Coronary artery (tissue), 2 donors: ENCODE results near the gene HDGFL3.
"Not testable (repeated sequence)": the region's sequence is repeated elsewhere in the genome, so short reads cannot be mapped to it uniquely, and the experiment has no call there.

Experiments
- DNase-seq: peaks from one replicate; pipeline ENCODE4 v3.0.0-alpha.2; 2017; ENCODE audit warnings: low spot score
- H3K27ac ChIP-seq, 2 donors: fragments of 200-600 bp; sonication (generic); one replicate each; pipeline ENCODE4 v1.5.1; 2016 to 2019
- H3K4me3 ChIP-seq: fragments of 200-600 bp; sonication (generic); 2 replicates; pipeline ENCODE4 v1.5.1; 2016; ENCODE audit warnings: mild to moderate bottlenecking, moderate library complexity
- CTCF ChIP-seq: fragments of 200-600 bp; sonication (generic); IDR thresholded peaks from one replicate; pipeline ENCODE4 v1.5.1; 2019; ENCODE audit warnings: antibody characterized with exemption

The HDGFL3 gene

DNA sequence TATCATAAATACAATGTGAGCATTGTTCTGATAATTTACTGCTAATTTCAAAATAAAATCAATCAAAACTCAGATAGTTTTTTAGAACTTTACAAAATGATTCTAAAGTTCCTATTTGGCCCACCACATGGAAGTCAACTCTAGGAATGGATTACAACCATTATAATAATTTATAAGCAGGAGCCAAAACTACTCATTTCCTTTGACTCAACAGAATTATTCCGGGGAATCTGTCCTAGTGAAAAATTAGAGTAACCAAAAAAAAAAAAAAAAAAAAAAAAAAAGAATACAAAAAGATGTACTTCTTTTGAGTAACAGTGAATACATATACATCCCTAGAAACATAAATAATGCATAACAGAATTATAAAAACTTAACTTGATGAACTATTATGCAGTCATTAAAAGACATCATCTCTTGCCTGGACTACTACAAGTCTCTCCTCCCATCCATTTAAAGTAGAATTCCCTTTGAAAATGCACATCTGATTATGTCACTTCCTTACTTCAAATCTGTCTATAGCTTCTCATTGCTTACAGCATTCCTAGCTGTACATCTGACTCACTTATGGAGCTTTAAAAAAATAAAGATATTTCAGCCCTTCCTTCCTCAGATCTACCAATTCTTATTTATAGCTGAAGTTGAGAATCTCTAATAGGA, 43.4 kb downstream of the HDGFL3 start:
- TF ChIP-seq CTCF: no peak
- Histone ChIP-seq H3K4me3 (no peak overlapping the region), H3K27ac (no peak overlapping the region)
- DNase-seq: no peak

DNA sequence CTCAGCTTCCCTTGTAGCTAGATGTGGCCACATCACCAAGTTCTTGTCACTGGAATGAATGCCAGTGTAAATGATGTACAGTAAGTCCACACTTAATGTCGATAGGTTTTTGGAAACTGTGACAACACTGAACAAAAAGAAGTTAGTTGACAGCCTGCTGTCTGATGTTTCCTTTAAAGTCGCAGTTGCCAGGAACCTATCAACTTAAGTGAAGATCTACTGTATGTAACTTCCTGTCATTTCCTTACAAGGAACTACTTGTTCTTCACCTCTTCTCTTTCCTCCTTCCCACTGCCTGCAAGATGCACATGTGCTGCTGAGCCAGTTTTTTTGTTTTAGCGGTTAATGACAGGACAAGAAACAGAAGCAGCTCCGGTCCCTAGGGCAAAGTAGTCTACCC, 44.6 kb downstream of the HDGFL3 start:
- TF ChIP-seq CTCF: no peak
- H3K4me3 ChIP-seq: no peak overlapping the region
- no peak overlapping the region for H3K27ac ChIP-seq
- no peak for DNase-seq

GRCh38 chr15:83160741-83161140, 46.9 kb downstream of the HDGFL3 start:
- no peak for TF ChIP-seq CTCF
- Histone ChIP-seq H3K4me3 (no peak overlapping the region), H3K27ac (no peak overlapping the region)
- no peak for DNase-seq

GRCh38 chr15:83158393-83158792, 49.2 kb downstream of the HDGFL3 start:
- Histone ChIP-seq H3K4me3 (no peak overlapping the region), H3K27ac (no peak overlapping the region)
- no peak for TF ChIP-seq CTCF
- DNase-seq: no peak

DNA sequence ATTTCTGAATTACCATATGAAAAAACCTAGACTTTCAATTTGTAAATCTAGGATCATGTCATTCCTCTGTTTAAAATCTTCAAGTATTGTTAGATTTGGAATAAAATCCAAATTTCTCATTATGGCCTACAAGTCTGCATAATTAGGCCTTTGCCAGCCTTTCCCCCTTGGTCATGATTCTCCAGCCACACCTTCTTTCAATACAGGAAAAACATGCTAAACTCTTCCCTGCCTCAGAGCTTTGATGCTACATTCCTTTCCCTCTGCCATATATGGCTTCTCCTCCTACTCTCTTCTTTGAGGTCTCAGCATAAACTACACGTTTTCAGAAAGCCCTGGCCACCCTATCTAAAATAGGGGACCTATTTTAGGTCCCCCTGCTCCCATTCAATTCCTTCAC, 51.7 kb downstream of the HDGFL3 start:
- DNase-seq: no peak
- Histone ChIP-seq H3K4me3 (no peak overlapping the region), H3K27ac (no peak overlapping the region)
- no peak for TF ChIP-seq CTCF

- TF ChIP-seq CTCF: no peak
- Histone ChIP-seq H3K4me3 (no peak overlapping the region), H3K27ac (no peak overlapping the region)
- DNase-seq: no peak
Observed at GRCh38 chr15:83153288-83153687, 54.3 kb downstream of the HDGFL3 start.

- Histone ChIP-seq H3K4me3 (no peak overlapping the region), H3K27ac (no peak overlapping the region)
- no peak for TF ChIP-seq CTCF
- DNase-seq: no peak
Observed at GRCh38 chr15:83144771-83145170, 62.9 kb downstream of the HDGFL3 start.

- DNase-seq, H3K27ac ChIP-seq, H3K4me3 ChIP-seq: not testable (repeated sequence)
Observed at GRCh38 chr15:83142151-83142550, 65.5 kb downstream of the HDGFL3 start.
